Nephron progenitor cell (in vitro differentiated cells): ENCODE measurements around the gene SF3A2.

Source experiments
- DNase-seq: peaks from one replicate; pipeline ENCODE4 v3.0.0; 2021
- H3K27ac Mint-ChIP-seq: 2 replicates; pipeline ENCODE4 v1.8.0; 2021; ENCODE audit warnings: mild to moderate bottlenecking, moderate library complexity, mixed read lengths
- H3K27me3 Mint-ChIP-seq: 2 replicates; pipeline ENCODE4 v1.8.0; 2021; ENCODE audit warnings: mild to moderate bottlenecking, low read depth, mixed read lengths; ENCODE audit not compliant: poor library complexity
- H3K36me3 Mint-ChIP-seq: 2 replicates; pipeline ENCODE4 v1.8.0; 2021; ENCODE audit warnings: low read depth, mixed read lengths
- H3K4me1 Mint-ChIP-seq: 2 replicates; pipeline ENCODE4 v1.8.0; 2021; ENCODE audit warnings: mixed read lengths
- H3K4me3 Mint-ChIP-seq: 2 replicates; pipeline ENCODE4 v1.8.0; 2021; ENCODE audit warnings: mild to moderate bottlenecking, moderate library complexity, mixed read lengths
- H3K9me3 Mint-ChIP-seq: 2 replicates; pipeline ENCODE4 v1.8.0; 2021; ENCODE audit warnings: mild to moderate bottlenecking, moderate library complexity, mixed read lengths
- TF ChIP-seq, protein P1 (sequence below): fragments of 200-600 bp; sonication (generic); IDR thresholded peaks from 2 replicates; pipeline ENCODE4 v1.5.0; 2021; ENCODE audit warnings: antibody characterized with exemption

Gene SF3A2

DNA sequence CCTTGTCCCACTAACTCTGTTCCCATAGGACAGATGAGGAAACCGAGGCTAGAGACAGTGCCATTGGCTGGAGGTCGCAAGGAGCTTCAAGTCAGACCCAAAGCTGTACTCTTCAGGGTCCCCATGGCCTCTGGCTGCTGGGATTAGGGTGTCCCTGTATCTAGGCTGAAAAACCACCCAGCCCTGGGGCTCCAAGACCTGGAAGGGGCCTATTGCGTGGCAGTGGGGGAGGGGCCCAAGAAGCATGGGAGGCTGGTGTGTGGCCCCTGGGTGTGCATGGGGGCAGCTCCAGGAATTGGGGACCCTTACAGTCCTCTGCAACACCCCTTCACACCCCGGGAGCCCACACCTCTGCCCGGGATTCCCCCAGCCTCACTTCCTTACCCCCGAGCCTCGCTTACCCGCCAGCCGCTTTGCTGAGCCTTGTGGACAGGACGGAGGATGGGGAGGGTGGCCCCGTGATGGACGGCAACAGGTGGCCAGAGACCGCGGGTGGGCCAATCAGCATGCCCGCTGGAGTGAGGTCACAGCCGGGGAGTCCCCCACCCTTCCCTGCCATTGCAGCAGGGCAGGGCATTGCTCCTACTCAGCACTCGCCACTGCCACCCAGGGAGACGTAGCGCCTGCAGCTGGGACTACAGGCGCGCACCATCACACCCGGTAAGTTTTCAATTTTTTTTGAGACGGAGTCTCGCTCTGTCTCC is 19.5 kb downstream of the SF3A2 start, which contains the start of gene JSRP1:
Gene JSRP1 (minus strand): TSS at position 436 of the 704 bp plus-strand sequence. CDS start 1,103 bp downstream, outside the sequence.
- no peak for DNase-seq
- H3K36me3 Mint-ChIP-seq = no peaks in the 10 kb centered on the region

DNA sequence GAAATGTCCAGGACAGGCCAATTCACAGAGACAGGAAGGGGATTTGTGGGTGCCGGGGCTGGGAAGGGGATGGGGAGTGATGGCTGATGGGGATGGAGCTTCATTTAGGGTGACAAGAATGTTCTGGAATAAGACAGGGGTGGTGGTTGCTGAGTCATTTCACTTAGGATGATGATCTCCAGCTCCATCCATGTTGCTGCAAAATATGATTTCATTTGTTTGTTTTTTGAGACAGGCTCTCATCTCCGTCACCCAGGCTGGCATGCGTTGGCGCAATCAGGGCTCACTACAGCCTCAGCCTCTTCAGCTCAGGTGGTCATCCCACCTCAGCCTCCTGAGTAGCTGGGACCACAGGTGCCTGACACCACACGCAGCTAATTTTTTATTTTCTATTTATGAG is 22.7 kb downstream of the SF3A2 start:
- no peaks in the 10 kb centered on the region for H3K4me1 Mint-ChIP-seq
- no peaks in the 10 kb centered on the region for H3K9me3 Mint-ChIP-seq
- no peak overlapping the region for H3K4me3 Mint-ChIP-seq
- H3K27ac Mint-ChIP-seq = no peak overlapping the region
- TF ChIP-seq, protein P1, sequence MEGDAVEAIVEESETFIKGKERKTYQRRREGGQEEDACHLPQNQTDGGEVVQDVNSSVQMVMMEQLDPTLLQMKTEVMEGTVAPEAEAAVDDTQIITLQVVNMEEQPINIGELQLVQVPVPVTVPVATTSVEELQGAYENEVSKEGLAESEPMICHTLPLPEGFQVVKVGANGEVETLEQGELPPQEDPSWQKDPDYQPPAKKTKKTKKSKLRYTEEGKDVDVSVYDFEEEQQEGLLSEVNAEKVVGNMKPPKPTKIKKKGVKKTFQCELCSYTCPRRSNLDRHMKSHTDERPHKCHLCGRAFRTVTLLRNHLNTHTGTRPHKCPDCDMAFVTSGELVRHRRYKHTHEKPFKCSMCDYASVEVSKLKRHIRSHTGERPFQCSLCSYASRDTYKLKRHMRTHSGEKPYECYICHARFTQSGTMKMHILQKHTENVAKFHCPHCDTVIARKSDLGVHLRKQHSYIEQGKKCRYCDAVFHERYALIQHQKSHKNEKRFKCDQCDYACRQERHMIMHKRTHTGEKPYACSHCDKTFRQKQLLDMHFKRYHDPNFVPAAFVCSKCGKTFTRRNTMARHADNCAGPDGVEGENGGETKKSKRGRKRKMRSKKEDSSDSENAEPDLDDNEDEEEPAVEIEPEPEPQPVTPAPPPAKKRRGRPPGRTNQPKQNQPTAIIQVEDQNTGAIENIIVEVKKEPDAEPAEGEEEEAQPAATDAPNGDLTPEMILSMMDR = no peak
- DNase-seq = no peak
- H3K36me3 Mint-ChIP-seq = no peaks in the 10 kb centered on the region
- peaks cover 10% of the 10 kb centered on the region for H3K27me3 Mint-ChIP-seq

More for the DNA sequence above, 19.5 kb downstream of the SF3A2 start, which contains the start of gene JSRP1:
- peaks cover 4% of the 10 kb centered on the region for H3K4me1 Mint-ChIP-seq
- H3K4me3 Mint-ChIP-seq = no peak within 1 kb of the TSS
- H3K27ac Mint-ChIP-seq = no peak within 1 kb of the TSS
- H3K9me3 Mint-ChIP-seq = no peaks in the 10 kb centered on the region
- H3K27me3 Mint-ChIP-seq = peaks cover 29% of the 10 kb centered on the region
- TF ChIP-seq, protein P1 = no peak

DNA sequence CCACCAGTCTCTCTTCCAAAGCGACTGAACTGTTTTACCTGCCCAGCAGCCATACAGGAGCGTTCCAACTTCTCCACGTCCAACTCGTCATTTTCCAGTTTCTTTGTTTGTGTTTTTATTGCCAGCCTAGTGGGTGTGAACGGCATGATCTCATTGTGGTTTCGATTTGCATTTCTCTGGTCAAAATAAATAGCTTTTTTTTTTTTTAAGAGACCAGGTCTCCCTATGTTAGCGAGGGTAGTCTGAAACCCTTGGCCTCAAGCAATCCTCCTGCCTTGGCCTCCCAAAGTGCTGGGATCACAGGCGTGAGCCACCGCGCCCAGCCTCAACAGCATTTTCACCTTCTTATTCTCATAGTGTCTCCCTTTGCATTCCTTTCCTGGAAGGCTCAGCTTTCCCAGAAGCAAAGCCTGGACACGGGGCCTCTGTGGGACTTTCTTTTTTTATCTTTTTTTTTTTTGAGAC is 23.7 kb downstream of the SF3A2 start:
- TF ChIP-seq, protein P1 = no peak
- no peak for DNase-seq
- no peak overlapping the region for H3K27ac Mint-ChIP-seq
- H3K4me1 Mint-ChIP-seq = no peaks in the 10 kb centered on the region
- no peaks in the 10 kb centered on the region for H3K36me3 Mint-ChIP-seq
- peaks cover 6% of the 10 kb centered on the region for H3K27me3 Mint-ChIP-seq
- no peaks in the 10 kb centered on the region for H3K9me3 Mint-ChIP-seq
- H3K4me3 Mint-ChIP-seq = no peak overlapping the region

DNA sequence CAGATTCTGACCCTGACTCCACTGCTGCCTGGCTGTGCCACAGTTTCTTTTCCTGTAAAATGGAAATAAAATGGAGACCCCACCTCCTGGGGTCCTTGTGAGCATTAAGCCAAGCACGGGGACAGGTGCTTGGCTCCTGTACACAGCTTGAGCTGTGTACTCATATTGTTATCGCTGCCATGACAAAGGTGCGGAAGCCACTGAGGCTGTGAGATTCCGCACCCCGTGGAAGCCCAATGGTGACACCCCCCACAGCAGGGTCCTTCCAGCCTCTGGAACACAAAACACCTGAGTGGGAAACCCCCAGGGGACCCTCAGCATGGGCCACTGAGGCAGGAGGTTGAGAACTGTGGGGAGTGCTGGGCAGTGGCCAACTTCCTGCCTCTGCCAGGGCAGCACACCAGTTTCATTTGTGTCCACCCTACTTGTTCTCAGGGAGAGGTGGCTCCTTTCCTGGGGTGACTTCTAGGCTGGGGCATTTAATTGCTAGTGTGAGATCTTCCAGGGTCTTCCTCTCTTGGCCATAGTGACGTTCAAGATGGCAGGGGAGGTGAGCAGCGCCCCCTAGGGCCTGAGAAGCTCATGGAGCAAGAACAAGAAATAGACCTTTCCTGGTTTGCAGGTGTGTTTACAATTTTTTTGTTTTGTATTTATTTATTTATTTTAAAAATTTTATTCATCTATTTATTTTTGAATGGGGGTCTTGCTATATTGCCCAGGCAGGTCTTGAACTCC is 25.0 kb downstream of the SF3A2 start:
- DNase-seq = no peak
- peaks cover 12% of the 10 kb centered on the region for H3K27me3 Mint-ChIP-seq
- TF ChIP-seq, protein P1 = peak; percentile 41
- no peaks in the 10 kb centered on the region for H3K36me3 Mint-ChIP-seq
- no peak overlapping the region for H3K4me3 Mint-ChIP-seq
- H3K27ac Mint-ChIP-seq = no peak overlapping the region
- H3K9me3 Mint-ChIP-seq = no peaks in the 10 kb centered on the region
- H3K4me1 Mint-ChIP-seq = peaks cover 4% of the 10 kb centered on the region

DNA sequence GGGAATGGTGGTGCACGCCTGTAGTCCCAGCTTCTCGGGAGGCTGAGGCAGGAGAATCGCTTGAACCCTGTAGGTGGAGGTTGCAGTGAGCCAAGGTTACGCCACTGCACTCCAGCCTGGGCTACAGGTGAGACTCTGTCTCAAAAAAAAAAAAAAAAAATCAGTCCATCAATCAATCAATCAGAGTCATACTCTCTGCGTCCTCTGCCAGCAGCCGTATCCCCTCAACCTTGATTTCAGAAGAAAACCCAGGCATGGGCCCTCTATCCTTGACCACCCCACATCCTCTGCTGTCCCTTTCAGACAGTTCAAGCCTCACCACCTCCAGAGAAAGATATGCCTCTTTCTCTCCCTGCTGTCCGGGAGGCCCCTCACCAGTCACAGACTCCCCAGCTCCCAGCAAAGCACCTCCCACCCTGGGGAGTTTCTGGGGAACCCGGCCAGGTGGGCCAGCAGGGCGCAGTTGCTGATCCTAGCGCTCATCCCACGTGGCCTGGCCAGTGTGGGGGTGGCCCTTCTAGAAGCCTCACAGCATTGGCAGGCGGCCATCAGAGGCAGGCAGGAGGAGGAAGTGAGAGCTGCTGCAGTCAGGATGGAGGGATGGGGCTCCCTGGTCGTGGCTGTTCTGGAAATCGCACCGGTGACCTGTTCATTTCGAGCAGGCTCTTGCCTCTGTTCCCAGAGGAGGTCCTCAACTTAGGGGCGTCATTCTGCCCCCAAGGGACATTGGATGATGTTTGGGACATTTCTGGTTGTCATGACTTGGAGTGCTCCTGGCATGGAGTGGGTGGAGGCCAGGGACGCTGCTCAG is 29.8 kb downstream of the SF3A2 start:
- Mint-ChIP-seq H3K27me3 (peaks cover 16% of the 10 kb centered on the region), H3K36me3 (no peaks in the 10 kb centered on the region), H3K4me1 (peaks cover 25% of the 10 kb centered on the region), H3K9me3 (no peaks in the 10 kb centered on the region), H3K4me3 (no peak overlapping the region), H3K27ac (no peak overlapping the region)
- no peak for DNase-seq
- TF ChIP-seq, protein P1 = no peak
